ENCODE data around the gene MAGI2.

MAGI2 gene

GRCh38 chr7:79298145-79298760 is 155.2 kb downstream of the MAGI2 start:
- peak; percentile 4 to 58 for DNase-seq

- DNase-seq: no peak
These were observed 156.7 kb downstream of the MAGI2 start for GRCh38 chr7:79296553-79297320.

GRCh38 chr7:79293655-79294142 is 159.8 kb downstream of the MAGI2 start:
- DNase-seq: no peak

- DNase-seq: no peak
These were observed 160.6 kb downstream of the MAGI2 start for GRCh38 chr7:79292834-79293233.

GRCh38 chr7:79291498-79291865 is 162.0 kb downstream of the MAGI2 start:
- no peak for DNase-seq

GRCh38 chr7:79290841-79291497 is 162.5 kb downstream of the MAGI2 start:
- no peak for DNase-seq

- DNase-seq: no peak
These were observed 163.1 kb downstream of the MAGI2 start for GRCh38 chr7:79290398-79290797.

- no peak for DNase-seq
These were observed 164.8 kb downstream of the MAGI2 start for GRCh38 chr7:79288655-79289054.

GRCh38 chr7:79287981-79288380 is 165.5 kb downstream of the MAGI2 start:
- DNase-seq: no peak

GRCh38 chr7:79286181-79286580 is 167.3 kb downstream of the MAGI2 start:
- DNase-seq: no peak

- no peak for DNase-seq
These were observed 167.7 kb downstream of the MAGI2 start for GRCh38 chr7:79285756-79286155.

GRCh38 chr7:79284211-79284610 is 169.3 kb downstream of the MAGI2 start:
- DNase-seq: no peak

- DNase-seq: peak; percentile 35 to 87
These were observed 170.4 kb downstream of the MAGI2 start for GRCh38 chr7:79282882-79283602.

GRCh38 chr7:79282070-79282694 is 171.3 kb downstream of the MAGI2 start:
- peak; percentile 30 to 85 for DNase-seq

- no peak for DNase-seq
These were observed 172.0 kb downstream of the MAGI2 start for GRCh38 chr7:79281426-79281825.

GRCh38 chr7:79272938-79273337 is 180.5 kb downstream of the MAGI2 start:
- DNase-seq: no peak

- DNase-seq: peak in 1 of 2 experiments; percentile 43
These were observed 181.3 kb downstream of the MAGI2 start for GRCh38 chr7:79272066-79272669.

GRCh38 chr7:79268730-79269129 is 184.7 kb downstream of the MAGI2 start:
- no peak for DNase-seq

GRCh38 chr7:79258826-79259225 is 194.6 kb downstream of the MAGI2 start:
- DNase-seq: no peak

GRCh38 chr7:79257959-79258358 is 195.5 kb downstream of the MAGI2 start:
- DNase-seq: no peak

- DNase-seq: peak in 1 of 2 experiments; percentile 14
These were observed 207.7 kb downstream of the MAGI2 start for GRCh38 chr7:79245623-79246249.

GRCh38 chr7:79244482-79244881 is 209.0 kb downstream of the MAGI2 start:
- no peak for DNase-seq

Measured in NCI-H524 (cell line).